Mesothelial cell of epicardium (in vitro differentiated cells): ENCODE results near the gene SGMS1. TPM values are rescaled to one million over a fixed set of nuclear protein-coding genes. Genes with fewer than 3 reads are reported as not detected.

ENCODE experiments used
- DNase-seq, 2 experiments: peaks; one replicate each; pipeline ENCODE4 v3.0.0; 2021; ENCODE audit warnings: low spot score in 2 of 2; ENCODE audit not compliant: unreplicated experiment in 2 of 2
- H3K27ac Mint-ChIP-seq: 2 replicates; pipeline ENCODE4 v1.8.0; 2021; ENCODE audit warnings: mixed read lengths
- H3K27me3 Mint-ChIP-seq: 2 replicates; pipeline ENCODE4 v1.8.0; 2021; ENCODE audit warnings: low read depth, mixed read lengths
- H3K36me3 Mint-ChIP-seq: 2 replicates; pipeline ENCODE4 v1.8.0; 2021; ENCODE audit warnings: mixed read lengths
- H3K4me1 Mint-ChIP-seq: 2 replicates; pipeline ENCODE4 v1.8.0; 2021; ENCODE audit warnings: mixed read lengths
- H3K4me3 Mint-ChIP-seq: 2 replicates; pipeline ENCODE4 v1.8.0; 2021; ENCODE audit warnings: mild to moderate bottlenecking, moderate library complexity, mixed read lengths
- H3K9me3 Mint-ChIP-seq: 2 replicates; pipeline ENCODE4 v1.8.0; 2021; ENCODE audit warnings: mixed read lengths
- CTCF ChIP-seq: fragments of 200-600 bp; sonication (generic); IDR thresholded peaks from one replicate; pipeline ENCODE4 v1.5.0; 2021; ENCODE audit warnings: antibody characterized with exemption; ENCODE audit not compliant: unreplicated experiment
- total RNA-seq: library from RNA; stranded (reverse); gene quantifications from 3 replicates; pipeline ENCODE4 v1.2.1, GENCODE V29; 2021

The SGMS1 gene
- total RNA-seq, 1 donor from 2014 or later, result 14.9 TPM

GRCh38 chr10:50577681-50578350 lies 45.9 kb downstream of the SGMS1 start:
- peaks cover 18% of the 10 kb centered on the region for H3K9me3 Mint-ChIP-seq
- no peak overlapping the region for H3K4me3 Mint-ChIP-seq
- no peak for TF ChIP-seq CTCF
- H3K27ac Mint-ChIP-seq, result no peak overlapping the region
- H3K36me3 Mint-ChIP-seq, result peaks cover 2% of the 10 kb centered on the region
- no peaks in the 10 kb centered on the region for H3K27me3 Mint-ChIP-seq
- H3K4me1 Mint-ChIP-seq, result peaks cover 17% of the 10 kb centered on the region
- DNase-seq, result no peak

- Mint-ChIP-seq H3K9me3 (peaks cover 18% of the 10 kb centered on the region), H3K27ac (no peak overlapping the region), H3K36me3 (peaks cover 2% of the 10 kb centered on the region), H3K4me3 (no peak overlapping the region), H3K27me3 (no peaks in the 10 kb centered on the region), H3K4me1 (peaks cover 17% of the 10 kb centered on the region)
- no peak for DNase-seq
- TF ChIP-seq CTCF, result no peak
These were observed 46.7 kb downstream of the SGMS1 start for GRCh38 chr10:50577010-50577409.

DNA sequence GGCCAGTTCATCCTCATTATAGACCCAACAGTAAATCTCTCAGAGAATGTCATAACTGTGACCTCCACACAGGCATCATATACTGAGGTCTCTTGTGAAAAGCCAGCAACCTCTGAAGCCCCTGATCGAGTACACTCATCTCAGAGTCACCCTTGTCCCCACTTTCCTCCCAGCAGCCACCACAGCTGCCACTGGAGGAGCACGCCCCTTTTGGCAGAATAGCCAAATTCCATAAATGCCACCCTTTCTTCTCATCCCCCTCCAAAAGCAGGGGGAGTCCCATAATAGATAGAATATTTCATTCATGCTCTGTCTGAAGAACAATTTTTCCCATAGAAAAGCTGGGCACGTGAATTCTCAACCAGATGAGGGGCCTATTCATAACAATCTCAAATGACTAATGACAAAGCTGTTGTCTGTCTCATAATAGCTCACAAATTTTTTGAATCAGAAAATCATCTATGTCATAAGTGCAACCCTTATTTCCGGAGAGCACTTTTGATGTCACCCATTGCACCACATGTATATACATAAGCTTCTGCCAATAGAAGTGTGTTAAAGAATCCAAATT lies 47.4 kb downstream of the SGMS1 start:
- H3K9me3 Mint-ChIP-seq, result peaks cover 18% of the 10 kb centered on the region
- H3K36me3 Mint-ChIP-seq, result peaks cover 2% of the 10 kb centered on the region
- H3K4me3 Mint-ChIP-seq, result no peak overlapping the region
- peaks cover 17% of the 10 kb centered on the region for H3K4me1 Mint-ChIP-seq
- no peak overlapping the region for H3K27ac Mint-ChIP-seq
- DNase-seq, result no peak
- TF ChIP-seq CTCF, result no peak
- H3K27me3 Mint-ChIP-seq, result no peaks in the 10 kb centered on the region

DNA sequence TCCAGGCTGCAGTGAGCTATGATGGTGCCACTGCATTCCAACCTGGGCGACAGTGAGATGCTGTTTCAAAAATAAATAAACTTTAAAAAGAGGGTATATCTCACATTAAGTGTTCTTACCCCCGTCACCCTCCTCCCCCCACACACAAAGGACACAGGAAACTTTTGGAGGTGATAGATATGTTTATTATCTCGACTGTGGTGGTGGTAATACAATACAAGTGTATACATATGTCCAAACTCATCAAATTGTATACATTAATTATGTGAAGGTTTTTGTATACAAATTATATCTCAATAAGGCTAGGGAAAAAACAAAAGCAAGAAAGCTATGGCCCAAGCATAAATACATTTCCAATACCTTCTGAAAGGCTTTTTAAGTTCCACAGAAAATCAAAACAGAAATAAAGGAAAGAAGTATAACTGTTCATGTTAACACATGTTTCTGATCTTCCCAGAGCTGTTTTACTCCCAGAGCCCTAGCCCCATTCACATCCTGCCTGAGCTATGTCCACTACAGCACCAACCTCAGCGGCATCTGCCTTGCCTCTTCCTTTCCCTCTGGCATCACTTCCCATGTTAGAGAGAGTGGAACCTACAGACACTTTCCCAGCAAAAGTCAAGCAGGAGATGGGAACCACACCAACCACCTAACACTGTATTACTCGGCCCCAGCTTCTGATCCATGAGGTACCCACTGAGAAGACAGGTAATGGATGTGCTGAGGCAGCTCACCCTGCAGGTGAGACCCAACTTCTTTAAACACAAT lies 48.1 kb downstream of the SGMS1 start:
- TF ChIP-seq CTCF, result no peak
- H3K9me3 Mint-ChIP-seq, result peaks cover 18% of the 10 kb centered on the region
- no peaks in the 10 kb centered on the region for H3K27me3 Mint-ChIP-seq
- peaks cover 2% of the 10 kb centered on the region for H3K36me3 Mint-ChIP-seq
- no peak overlapping the region for H3K4me3 Mint-ChIP-seq
- H3K27ac Mint-ChIP-seq, result no peak overlapping the region
- no peak for DNase-seq
- peaks cover 17% of the 10 kb centered on the region for H3K4me1 Mint-ChIP-seq

DNA sequence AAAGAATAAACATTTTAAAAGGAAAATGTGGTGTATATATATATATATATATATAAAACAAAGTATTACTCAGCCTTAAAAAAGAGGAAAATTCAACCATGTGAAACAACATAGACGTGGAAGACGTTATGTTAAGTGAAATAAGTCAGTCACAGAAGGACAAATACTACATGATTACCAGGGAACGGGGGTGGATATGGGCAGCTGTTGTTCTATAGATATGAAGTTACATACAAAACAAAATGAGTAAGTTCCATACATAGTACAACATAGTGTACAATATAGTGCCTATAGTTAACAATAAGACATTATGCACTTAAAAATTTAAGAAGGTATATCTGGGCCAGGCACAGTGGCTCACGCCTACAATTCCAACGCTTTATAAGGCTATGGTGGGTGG lies 48.8 kb downstream of the SGMS1 start:
- no peak for DNase-seq
- H3K27me3 Mint-ChIP-seq, result no peaks in the 10 kb centered on the region
- no peak overlapping the region for H3K27ac Mint-ChIP-seq
- TF ChIP-seq CTCF, result no peak
- peaks cover 11% of the 10 kb centered on the region for H3K4me1 Mint-ChIP-seq
- H3K36me3 Mint-ChIP-seq, result peaks cover 2% of the 10 kb centered on the region
- H3K4me3 Mint-ChIP-seq, result no peak overlapping the region
- H3K9me3 Mint-ChIP-seq, result peaks cover 18% of the 10 kb centered on the region
